ENCODE results near the gene EFCAB6. TPM values are rescaled to one million over a fixed set of nuclear protein-coding genes. Genes with fewer than 3 reads are reported as not detected.

EFCAB6 gene
- total and polyA plus RNA-seq, 9 of the 15 experiments (the other 6 are each of a cell fraction or from before 2014, with no cell fraction given) = 0.06 TPM; not detected in 8

DNA sequence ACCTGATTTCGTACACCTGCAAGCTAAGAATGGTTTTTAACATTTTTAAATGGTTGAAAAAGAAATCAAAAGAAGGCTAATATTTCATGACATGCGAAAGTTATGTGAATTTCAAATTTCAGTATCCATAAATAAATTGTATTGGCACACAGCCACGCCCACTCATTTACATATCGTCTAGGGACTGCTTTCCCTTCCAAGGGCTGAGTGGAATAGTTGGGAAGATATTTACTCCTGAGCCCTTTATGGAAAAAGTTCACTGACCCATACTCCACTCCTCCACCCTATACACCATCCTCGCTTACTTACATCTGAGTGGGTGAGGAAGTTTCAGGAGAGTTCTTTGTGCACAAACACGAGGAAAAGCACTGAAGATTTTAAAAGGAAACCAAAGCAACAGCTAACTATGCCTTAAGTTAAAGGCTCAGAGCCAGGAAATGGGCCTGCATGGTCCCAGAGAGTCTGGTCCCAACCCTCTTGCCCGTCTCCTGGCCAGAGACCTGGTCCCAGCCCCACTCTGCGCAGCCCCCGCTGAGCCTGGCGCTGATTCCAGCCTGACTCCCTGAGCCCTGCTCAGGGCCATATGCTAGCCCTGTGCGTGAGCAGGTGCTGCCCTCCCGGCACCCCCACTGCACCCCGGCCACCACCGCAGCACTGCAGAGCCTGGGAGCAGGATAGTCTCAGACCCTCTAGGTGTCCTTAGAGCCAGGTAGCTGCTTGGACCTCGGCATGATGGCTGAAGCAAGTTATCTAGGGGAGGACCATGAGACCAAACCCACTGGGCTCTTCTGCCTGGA lies 69.8 kb downstream of the EFCAB6 start:
- no peaks in the 10 kb centered on the region for H3K9me1 ChIP-seq (ENCODE audit: control insufficient read depth, insufficient read depth, low read length)
- no peak overlapping the region for H3K27ac ChIP-seq (ENCODE audit: extremely low read depth, low read depth, low read length)
- FAIRE-seq (no peak), DNase-seq (ENCODE audit: extremely low read depth in 1 of 4, low spot score in 3 of 4) (no peak), ATAC-seq (no peak)
- H3K9me3 ChIP-seq (replicated peaks; ENCODE audit: control insufficient read depth, insufficient read depth, low read depth, low read length) = no peaks in the 10 kb centered on the region; the same call in 1 of the 2 replicates
- ChIA-PET POLR2A (no interaction called here), CTCF (ENCODE audit: low intra/inter-chr PET ratio) (no interaction called here)
- no peak overlapping the region for H2AFZ ChIP-seq (ENCODE audit: low read depth, low read length)
- TF ChIP-seq ZNF140 (CRISPR knock-in tag; IDR thresholded peaks at IDR 0.05) (no peak), CCNT2 (IDR thresholded peaks at IDR 0.05; ENCODE audit: borderline replicate concordance, extremely low read depth, insufficient read length, low read depth, low read length) (no peak), ZNF41 (CRISPR knock-in tag; conservative IDR thresholded peaks at IDR 0.05) (no peak), MYNN (IDR thresholded peaks at IDR 0.05) (no peak), MYNN (CRISPR knock-in tag; IDR thresholded peaks at IDR 0.05) (no peak)
- H3K4me2 ChIP-seq (ENCODE audit: insufficient read depth, low read length) = no peak overlapping the region
- in situ Hi-C loops (cut with MboI) = no loop called here
- BruUV-seq (replicated peaks) = no TSS peak
- peaks cover 0 to 15% of the 10 kb centered on the region in 2 experiments; a peak in 2 of 5 replicates for H3K27me3 ChIP-seq (ENCODE audit: control insufficient read depth in 2 of 2, insufficient read depth in 2 of 2, low read length in 2 of 2)
- no peak overlapping the region for H3K9ac ChIP-seq (ENCODE audit: insufficient read depth in 1 of 2, low read depth in 2 of 2, low read length in 2 of 2)
- 0% methylated on average over 9 of the region's 15 CpGs for WGBS (ENCODE audit: insufficient coverage, low coverage, missing lambda C conversion rate)
- H3K4me1 ChIP-seq (replicated peaks in 1 of 2; ENCODE audit: control insufficient read depth in 2 of 2, insufficient read depth in 2 of 2, low read length in 2 of 2) = no peaks in the 10 kb centered on the region
- H3K36me3 ChIP-seq (ENCODE audit: control insufficient read depth, insufficient read depth, low read length) = no peaks in the 10 kb centered on the region
- no peaks in the 10 kb centered on the region for H3K79me2 ChIP-seq (ENCODE audit: control insufficient read depth, insufficient read depth, low read length)
- no peak overlapping the region for H3K4me3 ChIP-seq
- intact Hi-C loops (cut with micrococcal nuclease) = no loop called here
- H4K20me1 ChIP-seq (replicated peaks; ENCODE audit: control insufficient read depth, insufficient read depth, low read length) = no peaks in the 10 kb centered on the region

Measured in K562 (cell line).